ENCODE results near the gene TNFRSF13B.
"Not testable (repeated sequence)": the region's sequence is repeated elsewhere in the genome, so short reads cannot be mapped to it uniquely, and the experiment has no call there.

Gene TNFRSF13B

DNA sequence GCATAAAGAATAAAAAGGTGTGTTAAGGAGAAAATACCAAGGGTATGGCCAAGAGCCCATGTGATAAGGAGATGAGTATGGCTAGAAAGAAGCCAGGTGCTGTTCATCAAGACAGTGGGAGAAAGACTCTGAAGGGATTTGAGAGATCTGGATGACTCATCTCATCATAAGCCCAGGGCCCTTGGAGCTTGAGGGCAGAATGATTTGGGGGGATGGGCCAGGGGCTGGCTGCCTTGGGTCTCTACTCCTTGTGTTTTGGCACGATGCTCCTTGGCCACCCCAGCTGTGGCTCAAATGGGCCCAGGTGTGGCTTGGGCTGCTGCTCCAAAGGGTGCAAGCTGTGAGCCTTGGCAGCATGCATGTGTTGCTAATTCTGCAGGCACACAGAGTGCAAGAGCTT is 14.5 kb upstream of the TNFRSF13B start:
- peak; percentile 17 for DNase-seq

DNA sequence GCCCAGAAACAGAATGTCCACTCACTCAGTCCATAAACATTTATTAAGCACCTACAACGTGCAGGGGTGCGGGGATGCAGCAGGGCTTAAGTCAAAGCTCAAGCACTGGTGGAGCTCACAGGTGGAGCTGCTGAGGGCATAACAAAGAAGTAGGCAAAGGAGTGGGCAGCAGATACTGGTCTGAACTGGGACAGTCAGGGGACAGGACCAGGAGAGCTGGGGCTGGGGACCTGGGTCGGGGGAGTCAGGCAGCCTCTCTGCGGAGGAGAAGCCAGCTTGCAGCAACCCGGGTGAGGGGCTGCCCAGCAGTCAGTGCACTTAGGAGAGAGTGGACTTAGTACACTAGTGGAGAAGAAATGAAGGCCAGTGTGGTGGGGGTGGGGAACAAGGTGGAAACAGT is 10.0 kb upstream of the TNFRSF13B start:
- no peak for DNase-seq

GRCh38 chr17:16980813-16981731 is 9.2 kb upstream of the TNFRSF13B start:
- DNase-seq = peak; percentile 94

GRCh38 chr17:16980061-16980460 is 8.1 kb upstream of the TNFRSF13B start:
- DNase-seq = no peak

GRCh38 chr17:16979237-16979823 is 7.4 kb upstream of the TNFRSF13B start:
- DNase-seq = not testable (repeated sequence)

- DNase-seq = no peak
Observed at GRCh38 chr17:16977932-16978331, 6.0 kb upstream of the TNFRSF13B start.

GRCh38 chr17:16976725-16977550 is 5.0 kb upstream of the TNFRSF13B start:
- DNase-seq = no peak

GRCh38 chr17:16975744-16976625 is 4.1 kb upstream of the TNFRSF13B start:
- no peak for DNase-seq

DNA sequence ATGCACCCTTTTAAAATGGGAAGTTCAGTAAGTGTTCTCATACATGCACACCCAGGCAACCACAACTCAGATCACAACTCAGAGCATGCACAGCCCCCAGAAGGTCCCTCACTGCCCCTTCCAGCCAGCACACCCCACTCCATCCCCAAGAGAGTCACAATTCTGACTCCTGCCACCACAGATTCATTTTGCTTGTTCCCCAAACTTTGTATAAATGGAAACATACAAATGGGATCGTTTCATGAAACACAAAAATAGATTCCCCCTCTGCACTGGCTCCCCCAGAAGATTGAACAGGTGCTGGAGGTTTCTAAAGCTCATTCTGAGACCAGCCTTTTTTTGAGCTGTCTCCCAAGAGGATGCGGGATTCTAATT is 3.3 kb upstream of the TNFRSF13B start:
- no peak for DNase-seq

DNA sequence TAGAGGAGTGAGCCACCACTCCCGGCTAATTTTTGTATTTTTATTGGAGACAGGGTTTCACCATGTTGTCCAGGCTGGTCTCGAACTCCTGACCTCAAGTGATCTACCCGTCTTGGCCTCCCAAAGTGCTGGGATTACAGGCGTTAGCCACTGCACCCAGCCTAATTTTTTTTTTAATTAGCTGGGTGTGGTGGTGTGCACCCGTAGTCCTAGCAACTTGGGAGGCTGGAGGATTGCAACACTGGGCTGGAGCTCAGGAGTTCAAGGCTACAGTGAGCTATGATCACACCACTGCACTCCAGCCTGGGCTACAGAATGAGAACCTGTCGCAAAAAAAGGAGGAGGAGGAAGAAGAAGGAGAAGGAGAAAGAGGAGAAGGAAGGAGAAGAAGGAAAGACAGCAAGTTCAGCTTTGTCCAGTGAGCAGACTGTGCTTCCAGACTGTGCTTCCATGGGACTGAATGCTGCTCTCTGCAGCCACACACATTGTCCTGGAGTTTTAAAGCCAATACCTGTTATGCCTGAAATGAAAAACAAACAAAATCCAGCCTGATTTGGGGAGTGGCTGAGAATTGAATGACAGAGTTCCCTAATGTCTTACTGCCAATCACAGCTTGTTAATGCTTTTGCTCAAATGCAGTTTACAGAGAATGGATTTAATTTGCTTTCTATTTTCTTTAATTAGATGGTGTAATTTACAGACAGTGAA is 2.8 kb upstream of the TNFRSF13B start:
- DNase-seq = peak; percentile 48

GRCh38 chr17:16973760-16974540 is 2.0 kb upstream of the TNFRSF13B start:
- peak; percentile 57 for DNase-seq

DNA sequence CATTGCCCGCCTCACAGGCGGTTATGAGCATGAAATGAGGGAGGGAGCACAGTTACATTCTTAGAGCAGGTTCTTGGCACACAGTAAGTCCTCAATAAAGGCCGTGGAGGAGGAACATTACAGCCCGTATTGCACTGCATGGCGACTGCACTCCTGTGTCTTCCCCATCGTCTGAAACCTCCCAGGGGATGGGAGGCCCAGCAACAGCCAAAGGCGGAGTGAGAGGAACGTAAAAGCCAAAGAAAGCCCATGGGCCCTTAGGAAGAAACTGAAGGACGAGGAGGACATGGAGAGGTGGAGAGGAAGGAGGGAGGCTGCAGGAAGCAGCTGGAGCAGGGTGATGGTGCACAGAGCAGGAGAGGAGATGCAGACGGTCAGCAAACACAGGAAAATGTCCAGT is 1.1 kb upstream of the TNFRSF13B start:
- DNase-seq = not testable (repeated sequence)

- no peak for DNase-seq
Observed at GRCh38 chr17:16972346-16972745, 428 bp upstream of the TNFRSF13B start.

- no peak for DNase-seq
Observed at GRCh38 chr17:16969931-16970906, 1.7 kb downstream of the TNFRSF13B start.

GRCh38 chr17:16968786-16969185 is 3.1 kb downstream of the TNFRSF13B start:
- DNase-seq = no peak

DNA sequence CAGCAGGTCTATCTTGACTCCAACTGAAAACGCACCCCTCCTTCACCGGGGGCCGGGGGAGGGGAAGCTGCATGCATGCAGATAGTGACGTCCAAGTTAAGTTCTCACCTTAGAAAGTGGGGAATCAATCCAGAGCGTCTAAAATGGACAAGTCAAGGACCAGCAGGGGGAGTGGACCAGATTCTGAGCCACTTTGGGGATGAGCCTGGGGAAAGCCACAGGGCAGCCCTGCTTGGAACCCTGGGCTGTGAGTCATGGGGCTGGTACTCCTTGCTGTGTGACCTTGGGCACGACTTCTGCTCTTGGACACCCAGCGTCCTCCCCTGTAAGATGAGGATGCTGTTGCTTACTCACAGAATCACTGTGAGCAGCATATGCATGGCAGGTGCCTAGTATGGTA is 9.1 kb downstream of the TNFRSF13B start:
- DNase-seq = no peak

GRCh38 chr17:16961792-16962191 is 10.1 kb downstream of the TNFRSF13B start:
- no peak for DNase-seq

DNA sequence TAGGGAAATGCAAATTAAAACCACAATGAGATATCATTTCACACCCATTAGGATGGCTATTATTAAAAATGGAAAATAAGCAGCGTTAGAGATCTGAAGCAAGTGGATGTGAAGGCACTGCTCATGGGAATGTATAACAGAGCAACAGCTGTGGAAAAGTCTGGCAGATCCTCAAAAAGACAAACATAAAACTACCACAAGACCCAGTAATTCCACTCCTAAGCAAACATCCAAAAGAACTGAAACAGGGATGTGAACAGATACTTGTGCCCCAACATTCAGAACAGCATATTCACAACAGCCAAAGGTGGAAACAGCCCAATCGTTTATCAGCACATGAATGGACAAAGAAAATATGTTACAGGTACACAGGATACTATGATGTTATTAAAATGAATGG is 10.9 kb downstream of the TNFRSF13B start:
- DNase-seq = not testable (repeated sequence)

- not testable (repeated sequence) for DNase-seq
Observed at GRCh38 chr17:16955011-16955410, 16.9 kb downstream of the TNFRSF13B start.

DNA sequence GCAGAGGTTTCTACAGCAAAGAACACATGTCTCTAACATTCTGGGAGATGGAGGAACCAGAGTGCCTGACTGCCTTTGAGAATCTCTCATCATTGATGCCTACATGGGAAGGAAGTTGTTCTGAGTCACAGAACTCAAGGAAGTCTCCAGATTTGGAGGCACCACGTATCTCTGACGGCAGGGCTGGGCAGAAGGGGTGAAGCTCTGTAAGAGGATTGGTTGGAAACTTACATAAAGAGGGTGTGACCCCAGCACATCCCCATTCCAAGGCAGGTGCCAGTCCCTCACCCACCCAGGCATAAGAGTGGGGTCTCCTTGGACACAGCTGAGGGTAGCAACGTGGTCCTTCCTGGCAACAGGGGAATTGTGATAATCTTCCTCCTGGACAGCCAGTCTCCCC is 17.4 kb downstream of the TNFRSF13B start:
- no peak for DNase-seq
